ENCODE data around the gene UBALD1. TPM values are rescaled to one million over a fixed set of nuclear protein-coding genes. Genes with fewer than 3 reads are reported as not detected.

The UBALD1 gene
- total RNA-seq, 2 donors from 2014 or later = 46.8 to 49.6 TPM

GRCh38 chr16:4661661-4662060 is 47.0 kb upstream of the UBALD1 start:
- H3K27ac Mint-ChIP-seq = peak overlapping the region; percentile 58
- Histone ChIP-seq H3K9ac (ENCODE audit: extremely low read depth, low read length, poor library complexity, severe bottlenecking) (no peak overlapping the region), H3K27me3 (ENCODE audit: control insufficient read depth, insufficient read depth, low read length, poor library complexity, severe bottlenecking) (no peaks in the 10 kb centered on the region), H3K4me1 (ENCODE audit: control insufficient read depth, insufficient read depth, low read length) (no peaks in the 10 kb centered on the region), H3K36me3 (ENCODE audit: control insufficient read depth, insufficient read depth, low read length) (peaks cover 30% of the 10 kb centered on the region), H3K4me3 (ENCODE audit: low read length) (no peak overlapping the region), H3K9me3 (ENCODE audit: control insufficient read depth, low read length) (no peaks in the 10 kb centered on the region), H3K27ac (ENCODE audit: low read depth, low read length) (peak overlapping the region; percentile 32)
- H3K4me1 Mint-ChIP-seq = peaks cover 9% of the 10 kb centered on the region
- no peak overlapping the region for H3K4me3 Mint-ChIP-seq
- H3K36me3 Mint-ChIP-seq (ENCODE audit: low read depth) = peaks cover 35% of the 10 kb centered on the region
- 81 to 93% methylated on average over 7 to 11 of the region's 11 CpGs for WGBS, 2 experiments (ENCODE audit: insufficient coverage in 1 of 2, insufficient read length in 1 of 2)
- TF ChIP-seq, protein P1, sequence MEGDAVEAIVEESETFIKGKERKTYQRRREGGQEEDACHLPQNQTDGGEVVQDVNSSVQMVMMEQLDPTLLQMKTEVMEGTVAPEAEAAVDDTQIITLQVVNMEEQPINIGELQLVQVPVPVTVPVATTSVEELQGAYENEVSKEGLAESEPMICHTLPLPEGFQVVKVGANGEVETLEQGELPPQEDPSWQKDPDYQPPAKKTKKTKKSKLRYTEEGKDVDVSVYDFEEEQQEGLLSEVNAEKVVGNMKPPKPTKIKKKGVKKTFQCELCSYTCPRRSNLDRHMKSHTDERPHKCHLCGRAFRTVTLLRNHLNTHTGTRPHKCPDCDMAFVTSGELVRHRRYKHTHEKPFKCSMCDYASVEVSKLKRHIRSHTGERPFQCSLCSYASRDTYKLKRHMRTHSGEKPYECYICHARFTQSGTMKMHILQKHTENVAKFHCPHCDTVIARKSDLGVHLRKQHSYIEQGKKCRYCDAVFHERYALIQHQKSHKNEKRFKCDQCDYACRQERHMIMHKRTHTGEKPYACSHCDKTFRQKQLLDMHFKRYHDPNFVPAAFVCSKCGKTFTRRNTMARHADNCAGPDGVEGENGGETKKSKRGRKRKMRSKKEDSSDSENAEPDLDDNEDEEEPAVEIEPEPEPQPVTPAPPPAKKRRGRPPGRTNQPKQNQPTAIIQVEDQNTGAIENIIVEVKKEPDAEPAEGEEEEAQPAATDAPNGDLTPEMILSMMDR (conservative IDR thresholded peaks at IDR 0.05) = no peak
- no peaks in the 10 kb centered on the region for H3K9me3 Mint-ChIP-seq
- H3K27me3 Mint-ChIP-seq (ENCODE audit: insufficient read depth) = no peaks in the 10 kb centered on the region
- no peak for DNase-seq

DNA sequence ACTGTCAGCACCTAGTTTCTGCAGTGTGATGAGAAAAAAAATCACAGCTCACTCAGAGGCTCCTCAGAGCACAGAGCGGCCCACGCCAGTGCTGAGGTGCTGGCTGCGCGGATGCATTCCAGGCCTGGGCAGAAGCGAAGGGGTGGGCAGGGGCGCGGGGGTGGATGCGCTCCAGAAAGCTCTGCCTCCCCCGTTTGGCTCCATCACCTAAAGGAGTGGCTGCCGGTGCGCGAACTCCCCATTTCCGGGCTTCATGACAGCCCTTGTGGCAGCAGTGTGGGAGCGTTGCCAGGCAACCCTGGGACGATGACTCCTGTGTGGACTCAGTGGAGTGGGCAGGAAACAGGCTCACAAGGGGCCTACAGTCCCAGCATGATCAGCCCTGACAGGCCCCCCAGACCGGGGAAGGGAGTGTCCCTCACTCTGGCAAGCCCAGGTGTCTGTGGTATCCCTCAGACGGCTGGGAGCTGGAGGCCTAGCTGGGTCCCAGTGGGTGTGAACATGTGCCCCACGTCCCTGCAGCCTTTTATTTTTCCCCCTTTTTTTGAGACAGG is 45.8 kb upstream of the UBALD1 start:
- TF ChIP-seq, protein P1 (conservative IDR thresholded peaks at IDR 0.05) = no peak
- Mint-ChIP-seq H3K27ac (no peak overlapping the region), H3K4me1 (peaks cover 9% of the 10 kb centered on the region), H3K9me3 (no peaks in the 10 kb centered on the region), H3K27me3 (ENCODE audit: insufficient read depth) (no peaks in the 10 kb centered on the region), H3K4me3 (no peak overlapping the region), H3K36me3 (ENCODE audit: low read depth) (peaks cover 33% of the 10 kb centered on the region)
- Histone ChIP-seq H3K4me3 (ENCODE audit: low read length) (no peak overlapping the region), H3K36me3 (ENCODE audit: control insufficient read depth, insufficient read depth, low read length) (peaks cover 30% of the 10 kb centered on the region), H3K4me1 (ENCODE audit: control insufficient read depth, insufficient read depth, low read length) (no peaks in the 10 kb centered on the region), H3K27ac (ENCODE audit: low read depth, low read length) (peak overlapping the region; percentile 29), H3K27me3 (ENCODE audit: control insufficient read depth, insufficient read depth, low read length, poor library complexity, severe bottlenecking) (no peaks in the 10 kb centered on the region), H3K9me3 (ENCODE audit: control insufficient read depth, low read length) (no peaks in the 10 kb centered on the region), H3K9ac (ENCODE audit: extremely low read depth, low read length, poor library complexity, severe bottlenecking) (no peak overlapping the region)
- 75 to 91% methylated on average over 14 to 18 of the region's 18 CpGs for WGBS, 2 experiments (ENCODE audit: insufficient coverage in 1 of 2, insufficient read length in 1 of 2)
- no peak for DNase-seq

GRCh38 chr16:4659363-4660353 is 45.0 kb upstream of the UBALD1 start:
- Histone ChIP-seq H3K4me1 (ENCODE audit: control insufficient read depth, insufficient read depth, low read length) (no peaks in the 10 kb centered on the region), H3K9me3 (ENCODE audit: control insufficient read depth, low read length) (no peaks in the 10 kb centered on the region), H3K27me3 (ENCODE audit: control insufficient read depth, insufficient read depth, low read length, poor library complexity, severe bottlenecking) (no peaks in the 10 kb centered on the region), H3K27ac (ENCODE audit: low read depth, low read length) (peak overlapping the region; percentile 29), H3K4me3 (ENCODE audit: low read length) (no peak overlapping the region), H3K36me3 (ENCODE audit: control insufficient read depth, insufficient read depth, low read length) (peaks cover 28% of the 10 kb centered on the region), H3K9ac (ENCODE audit: extremely low read depth, low read length, poor library complexity, severe bottlenecking) (no peak overlapping the region)
- H3K27ac Mint-ChIP-seq = no peak overlapping the region
- no peaks in the 10 kb centered on the region for H3K27me3 Mint-ChIP-seq (ENCODE audit: insufficient read depth)
- WGBS, 2 experiments (ENCODE audit: insufficient coverage in 1 of 2, insufficient read length in 1 of 2) = 91 to 96% methylated on average over 22 to 29 of the region's 29 CpGs
- H3K4me3 Mint-ChIP-seq = no peak overlapping the region
- H3K9me3 Mint-ChIP-seq = no peaks in the 10 kb centered on the region
- TF ChIP-seq, protein P1 (conservative IDR thresholded peaks at IDR 0.05) = no peak
- H3K36me3 Mint-ChIP-seq (ENCODE audit: low read depth) = peaks cover 38% of the 10 kb centered on the region
- peaks cover 11% of the 10 kb centered on the region for H3K4me1 Mint-ChIP-seq
- no peak for DNase-seq

Measured in endodermal cell (in vitro differentiated cells).